NB4 (cell line): ENCODE measurements around the gene RAPGEF4.

Experiments used
- DNase-seq: peaks from one replicate; pipeline ENCODE4 v3.0.0; 2010; ENCODE audit warnings: low read depth
- H3K4me3 ChIP-seq: one replicate; pipeline ENCODE4 v1.5.1; 2011; ENCODE audit warnings: mild to moderate bottlenecking, low read depth, low read length, moderate library complexity
- MYC ChIP-seq: IDR thresholded peaks from 2 replicates; pipeline ENCODE4 v1.6.1; 2011; ENCODE audit warnings: low read depth, low read length
- POLR2A ChIP-seq: IDR thresholded peaks from 2 replicates; pipeline ENCODE4 v1.6.1; 2011; ENCODE audit warnings: mild to moderate bottlenecking; ENCODE audit not compliant: insufficient read length; ENCODE audit errors: extremely low read depth
- TF ChIP-seq, protein P1 (sequence below): IDR thresholded peaks from one replicate; pipeline ENCODE4 v1.5.1; 2012; ENCODE audit warnings: low read depth, low read length
- TF ChIP-seq, protein P2 (sequence below): IDR thresholded peaks from 2 replicates; pipeline ENCODE4 v1.6.1; 2011; ENCODE audit warnings: low read depth, low read length

RAPGEF4 gene

DNA sequence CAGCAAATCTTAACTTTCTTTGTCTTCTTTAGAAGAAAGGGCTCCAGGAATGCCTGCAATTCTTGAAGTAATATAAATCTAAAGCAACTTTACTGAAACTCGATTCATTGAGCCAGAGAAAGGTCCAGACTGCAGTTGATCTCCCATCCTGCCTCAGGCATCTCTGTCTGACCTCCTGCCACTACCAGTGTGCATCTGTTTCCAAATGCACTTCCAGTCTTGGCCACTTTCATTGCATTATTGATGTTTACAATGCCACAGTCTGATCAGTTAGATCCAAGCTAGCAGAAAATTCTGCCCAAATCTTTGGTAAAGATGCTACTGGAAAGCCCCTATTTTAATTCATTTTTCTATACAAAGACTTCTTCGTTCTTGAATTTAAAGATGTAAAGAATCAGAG is 158.0 kb downstream of the RAPGEF4 start:
- H3K4me3 ChIP-seq, result no peak overlapping the region
- no peak for DNase-seq
- TF ChIP-seq POLR2A (no peak), MYC (no peak)
- TF ChIP-seq, protein P1, sequence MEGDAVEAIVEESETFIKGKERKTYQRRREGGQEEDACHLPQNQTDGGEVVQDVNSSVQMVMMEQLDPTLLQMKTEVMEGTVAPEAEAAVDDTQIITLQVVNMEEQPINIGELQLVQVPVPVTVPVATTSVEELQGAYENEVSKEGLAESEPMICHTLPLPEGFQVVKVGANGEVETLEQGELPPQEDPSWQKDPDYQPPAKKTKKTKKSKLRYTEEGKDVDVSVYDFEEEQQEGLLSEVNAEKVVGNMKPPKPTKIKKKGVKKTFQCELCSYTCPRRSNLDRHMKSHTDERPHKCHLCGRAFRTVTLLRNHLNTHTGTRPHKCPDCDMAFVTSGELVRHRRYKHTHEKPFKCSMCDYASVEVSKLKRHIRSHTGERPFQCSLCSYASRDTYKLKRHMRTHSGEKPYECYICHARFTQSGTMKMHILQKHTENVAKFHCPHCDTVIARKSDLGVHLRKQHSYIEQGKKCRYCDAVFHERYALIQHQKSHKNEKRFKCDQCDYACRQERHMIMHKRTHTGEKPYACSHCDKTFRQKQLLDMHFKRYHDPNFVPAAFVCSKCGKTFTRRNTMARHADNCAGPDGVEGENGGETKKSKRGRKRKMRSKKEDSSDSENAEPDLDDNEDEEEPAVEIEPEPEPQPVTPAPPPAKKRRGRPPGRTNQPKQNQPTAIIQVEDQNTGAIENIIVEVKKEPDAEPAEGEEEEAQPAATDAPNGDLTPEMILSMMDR, result no peak
- TF ChIP-seq, protein P2, sequence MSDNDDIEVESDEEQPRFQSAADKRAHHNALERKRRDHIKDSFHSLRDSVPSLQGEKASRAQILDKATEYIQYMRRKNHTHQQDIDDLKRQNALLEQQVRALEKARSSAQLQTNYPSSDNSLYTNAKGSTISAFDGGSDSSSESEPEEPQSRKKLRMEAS, result no peak

DNA sequence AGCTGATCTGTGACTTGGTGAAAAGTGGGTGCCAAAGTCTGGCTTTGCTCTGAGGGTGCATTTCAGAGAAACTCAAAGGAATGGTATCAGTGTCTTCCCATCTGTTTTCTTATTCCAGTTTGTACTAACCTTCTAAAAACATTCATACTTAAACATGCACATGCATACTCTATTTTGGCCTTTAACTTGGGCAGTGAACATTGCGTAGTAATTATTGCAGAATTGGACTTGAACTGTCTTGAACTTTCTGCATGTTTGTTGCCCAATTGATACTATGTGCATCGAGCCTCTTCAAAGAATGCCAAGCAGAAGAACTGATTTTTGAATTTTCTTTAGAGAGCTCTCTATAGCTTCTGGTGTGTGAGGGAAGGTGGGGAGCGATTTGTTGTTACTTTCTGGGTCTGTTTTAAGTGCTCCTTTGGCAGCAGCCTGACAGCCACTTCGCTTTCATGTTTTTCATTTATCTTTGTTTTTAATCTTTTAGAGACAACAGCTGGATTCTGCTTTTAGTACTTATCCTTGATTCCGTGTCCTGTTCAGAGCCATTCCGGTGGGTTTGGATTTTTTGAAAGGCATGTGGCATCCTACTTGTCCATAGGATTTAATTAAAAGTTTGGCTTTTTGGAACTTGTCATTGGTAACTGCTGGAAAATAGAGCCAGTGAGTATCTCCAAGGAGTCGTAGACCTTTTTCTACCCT is 159.2 kb downstream of the RAPGEF4 start:
- TF ChIP-seq POLR2A, result no peak
- TF ChIP-seq MYC, result no peak
- TF ChIP-seq, protein P2, result no peak
- TF ChIP-seq, protein P1, result no peak

DNA sequence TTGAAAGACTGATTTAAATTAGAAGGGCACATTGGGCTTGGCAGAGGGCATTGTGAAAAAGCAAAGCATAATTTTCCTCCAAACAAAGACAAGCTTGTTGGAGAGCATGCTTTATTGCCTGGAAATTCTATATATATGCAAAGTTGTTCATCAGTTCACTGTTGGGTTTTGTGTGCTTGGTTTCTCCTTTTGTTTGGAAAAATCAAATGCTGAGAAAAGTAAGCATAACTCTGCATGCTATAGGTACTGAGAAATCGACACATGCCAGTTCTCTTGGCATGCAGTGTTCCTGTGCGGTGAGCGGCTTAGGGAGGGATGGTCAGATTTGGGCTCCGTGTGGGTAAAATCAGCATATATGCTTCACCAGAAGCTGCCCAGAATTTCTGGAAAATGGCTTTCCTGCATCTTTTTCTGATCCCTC is 161.0 kb downstream of the RAPGEF4 start:
- H3K4me3 ChIP-seq, result no peak overlapping the region
- TF ChIP-seq, protein P2, result no peak
- TF ChIP-seq, protein P1, result no peak
- TF ChIP-seq MYC (no peak), POLR2A (no peak)
- DNase-seq, result no peak

More for the DNA sequence above, 159.2 kb downstream of the RAPGEF4 start:
- no peak overlapping the region for H3K4me3 ChIP-seq
- no peak for DNase-seq

DNA sequence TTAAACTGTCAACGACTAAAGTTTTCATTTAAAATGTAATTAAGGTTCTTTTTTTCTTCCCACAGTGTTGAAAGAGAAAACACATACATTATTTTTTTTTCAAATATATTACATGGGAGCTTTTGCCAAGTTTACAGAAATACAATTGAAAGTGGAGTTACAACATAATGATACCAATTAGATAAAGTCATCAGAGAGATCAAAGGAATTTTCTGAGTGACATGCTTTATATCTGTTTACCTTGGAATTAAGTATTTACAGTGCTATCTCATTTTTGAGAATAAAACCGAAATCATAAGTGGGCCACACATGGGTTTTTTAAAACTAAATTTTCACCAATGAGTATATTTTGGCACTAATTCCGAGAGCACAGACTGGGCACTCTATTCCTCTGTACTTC is 165.2 kb downstream of the RAPGEF4 start:
- no peak for DNase-seq
- TF ChIP-seq, protein P1, result no peak
- TF ChIP-seq, protein P2, result no peak
- TF ChIP-seq MYC (no peak), POLR2A (no peak)
- H3K4me3 ChIP-seq, result no peak overlapping the region

DNA sequence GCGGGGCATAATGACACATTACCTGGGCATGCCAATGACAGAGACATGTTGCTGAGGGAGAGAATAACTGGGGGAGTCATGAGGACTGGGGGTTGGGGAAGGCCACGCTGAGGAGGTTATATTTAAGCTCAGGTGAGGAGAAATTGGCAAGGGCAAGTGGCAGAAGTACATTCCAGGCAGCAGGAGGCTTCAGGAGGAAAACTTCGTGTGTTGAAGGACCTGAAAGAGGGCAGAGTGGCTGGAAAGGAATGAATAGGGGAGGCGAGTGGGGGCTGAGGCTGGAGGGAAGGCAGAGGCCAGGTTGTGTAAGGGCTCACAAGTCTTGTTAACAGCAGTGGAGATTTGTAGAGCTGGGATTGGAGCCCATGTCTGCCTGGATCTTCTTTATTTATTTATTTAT is 166.3 kb downstream of the RAPGEF4 start:
- no peak overlapping the region for H3K4me3 ChIP-seq
- no peak for DNase-seq
- TF ChIP-seq, protein P2, result no peak
- TF ChIP-seq MYC (no peak), POLR2A (no peak)
- TF ChIP-seq, protein P1, result no peak
